Suppressor macrophage (primary cell): Measurements from ENCODE around the gene ADK.
"Not testable (repeated sequence)": the region's sequence is repeated elsewhere in the genome, so short reads cannot be mapped to it uniquely, and the experiment has no call there.

Experiments used
- DNase-seq, 4 experiments: peaks; one replicate each; pipeline ENCODE4 v3.0.0-alpha.2; 2020 to 2022

The ADK gene

GRCh38 chr10:74433595-74433956 lies 282.6 kb downstream of the ADK start:
- DNase-seq = no peak

- no peak for DNase-seq
Observed at GRCh38 chr10:74433993-74434392, 283.0 kb downstream of the ADK start.

- no peak for DNase-seq
Observed at GRCh38 chr10:74434547-74434946, 283.5 kb downstream of the ADK start.

- DNase-seq = no peak
Observed at GRCh38 chr10:74436523-74437170, 285.6 kb downstream of the ADK start.

GRCh38 chr10:74437822-74438221 lies 286.8 kb downstream of the ADK start:
- DNase-seq = no peak

GRCh38 chr10:74439213-74439612 lies 288.2 kb downstream of the ADK start:
- peak in 1 of 4 experiments; percentile 5 for DNase-seq

- no peak for DNase-seq
Observed at GRCh38 chr10:74445493-74445892, 294.5 kb downstream of the ADK start.

GRCh38 chr10:74450602-74451001 lies 299.6 kb downstream of the ADK start:
- DNase-seq = no peak

- no peak for DNase-seq
Observed at GRCh38 chr10:74451127-74451829, 300.3 kb downstream of the ADK start.

GRCh38 chr10:74453169-74453568 lies 302.1 kb downstream of the ADK start:
- DNase-seq = no peak

GRCh38 chr10:74457478-74457877 lies 306.5 kb downstream of the ADK start:
- DNase-seq = not testable (repeated sequence)

- DNase-seq = no peak
Observed at GRCh38 chr10:74460812-74461211, 309.8 kb downstream of the ADK start.

GRCh38 chr10:74474022-74474713 lies 323.1 kb downstream of the ADK start:
- DNase-seq = no peak

GRCh38 chr10:74476162-74476706 lies 325.2 kb downstream of the ADK start:
- DNase-seq = not testable (repeated sequence)

GRCh38 chr10:74480778-74481177 lies 329.8 kb downstream of the ADK start:
- no peak for DNase-seq

GRCh38 chr10:74483356-74483755 lies 332.3 kb downstream of the ADK start:
- DNase-seq = no peak

GRCh38 chr10:74485283-74485682 lies 334.3 kb downstream of the ADK start:
- no peak for DNase-seq

- no peak for DNase-seq
Observed at GRCh38 chr10:74486659-74487058, 335.6 kb downstream of the ADK start.

GRCh38 chr10:74488907-74489306 lies 337.9 kb downstream of the ADK start:
- no peak for DNase-seq

- DNase-seq = no peak
Observed at GRCh38 chr10:74490551-74490950, 339.5 kb downstream of the ADK start.

- no peak for DNase-seq
Observed at GRCh38 chr10:74491014-74491413, 340.0 kb downstream of the ADK start.

- not testable (repeated sequence) for DNase-seq
Observed at GRCh38 chr10:74496276-74496675, 345.3 kb downstream of the ADK start.

GRCh38 chr10:74498664-74499063 lies 347.6 kb downstream of the ADK start:
- not testable (repeated sequence) for DNase-seq
